Stimulated activated CD8-positive, alpha-beta memory T cell treated with anti-CD3 and anti-CD28 coated beads, Interleukin-7, amount 100 ng/mL, for 24 hours (primary cell): ENCODE data around the gene DUSP10.
A peak's percentile ranks its signal among the peaks of the same experiment; 100 is the strongest.

ENCODE experiments used
- DNase-seq: peaks from one replicate; pipeline ENCODE4 v3.0.0-alpha.2; 2020; ENCODE audit warnings: low read depth

DUSP10 gene

DNA sequence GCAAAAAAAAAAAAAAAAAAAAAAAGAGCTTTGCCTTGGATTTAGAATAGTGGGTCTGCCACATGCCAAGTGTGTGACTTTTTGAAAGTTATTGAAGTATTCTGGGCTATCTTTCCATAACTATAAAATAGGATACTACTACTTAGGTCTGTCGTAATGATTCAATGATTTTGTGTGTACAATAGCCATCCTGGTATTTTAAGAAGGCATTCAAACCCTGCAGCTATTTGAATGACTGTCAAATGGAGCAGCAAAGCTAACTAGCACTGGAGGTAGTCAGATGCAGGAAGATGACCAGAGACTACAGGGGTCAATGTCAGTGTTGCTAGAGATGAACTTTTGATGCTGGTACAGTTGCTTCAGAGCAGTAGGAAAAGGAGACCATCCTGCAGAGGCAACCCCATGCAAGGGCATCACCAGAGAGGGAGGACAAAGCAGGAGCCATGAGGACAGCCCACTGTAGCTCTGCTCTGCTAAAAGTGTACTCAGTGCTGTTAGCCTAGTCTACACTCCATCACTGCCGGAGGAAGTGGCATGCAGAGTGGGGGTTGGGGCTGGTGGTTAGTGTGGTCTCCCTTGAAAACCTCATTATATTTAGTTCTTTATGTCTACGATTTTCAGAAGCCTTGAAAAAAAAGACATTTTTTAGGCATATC is 29.0 kb downstream of the DUSP10 start:
- peak; percentile 65 for DNase-seq

DNA sequence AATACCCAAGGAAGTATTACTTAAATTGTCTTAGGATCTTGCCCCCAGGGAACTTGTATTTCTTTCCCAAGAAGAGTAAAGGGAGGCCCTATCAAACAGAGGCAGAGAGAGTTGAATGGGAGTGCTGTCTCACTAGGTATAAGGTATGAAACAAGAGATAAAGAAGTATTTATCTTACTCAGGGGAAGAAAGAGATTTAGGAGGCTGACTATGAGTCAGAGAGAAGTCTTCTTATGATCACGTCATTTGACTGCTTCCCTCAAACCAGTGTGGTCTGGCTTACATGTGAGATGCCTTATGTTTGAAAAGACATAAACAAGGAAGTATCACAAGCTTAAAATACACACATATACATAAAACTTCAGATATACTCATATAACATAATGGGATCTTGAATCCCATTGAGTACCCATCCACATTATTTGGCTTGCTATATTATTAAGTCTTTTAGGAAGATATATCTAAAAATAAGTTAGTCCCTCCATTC is 29.6 kb downstream of the DUSP10 start:
- no peak for DNase-seq

DNA sequence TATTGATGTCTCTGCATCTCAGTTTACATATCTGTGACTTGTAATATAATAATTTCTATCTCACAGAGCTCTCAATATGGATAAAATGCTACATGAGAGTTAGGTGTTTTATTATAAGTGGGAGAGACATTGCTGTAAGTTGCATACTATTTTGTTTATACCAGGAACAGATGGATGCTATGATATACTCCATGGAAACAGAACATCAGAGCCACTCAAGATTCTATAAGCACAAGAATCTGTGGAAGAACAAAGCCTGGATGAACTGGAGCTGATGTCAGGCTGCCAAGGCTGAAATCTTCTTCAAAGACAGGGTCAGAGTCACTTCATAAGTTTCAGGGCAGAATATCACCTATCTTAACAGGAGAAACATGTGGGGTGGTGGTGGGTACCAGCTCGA is 30.2 kb downstream of the DUSP10 start:
- DNase-seq, result no peak

DNA sequence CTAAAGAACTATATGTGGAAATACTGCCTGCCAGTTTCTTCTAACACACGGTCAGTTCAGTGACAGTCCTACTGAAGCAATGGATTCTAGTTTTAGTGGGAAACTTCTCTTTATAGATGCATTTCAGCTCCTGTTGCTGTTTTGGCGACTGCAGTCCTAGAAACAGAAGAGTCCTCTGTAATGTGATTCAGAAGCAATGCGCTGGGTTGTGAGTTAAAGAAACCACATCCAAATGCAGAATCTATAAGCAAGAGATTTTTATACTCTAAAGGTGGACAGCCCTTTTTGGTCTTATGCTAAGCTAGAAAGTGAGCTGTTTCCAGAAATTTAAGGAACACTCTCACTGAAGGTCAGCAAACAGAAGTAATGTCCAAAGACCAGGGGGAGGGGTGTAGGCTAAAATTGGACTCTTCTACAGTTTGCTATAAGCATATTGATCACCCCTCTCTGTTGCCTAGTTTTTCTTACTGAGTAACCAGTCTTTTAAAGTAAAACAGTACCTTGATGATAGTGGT is 30.8 kb downstream of the DUSP10 start:
- no peak for DNase-seq

- no peak for DNase-seq
Observed at GRCh38 chr1:221709854-221710253, 32.0 kb downstream of the DUSP10 start.

GRCh38 chr1:221708987-221709386 is 32.9 kb downstream of the DUSP10 start:
- no peak for DNase-seq

DNA sequence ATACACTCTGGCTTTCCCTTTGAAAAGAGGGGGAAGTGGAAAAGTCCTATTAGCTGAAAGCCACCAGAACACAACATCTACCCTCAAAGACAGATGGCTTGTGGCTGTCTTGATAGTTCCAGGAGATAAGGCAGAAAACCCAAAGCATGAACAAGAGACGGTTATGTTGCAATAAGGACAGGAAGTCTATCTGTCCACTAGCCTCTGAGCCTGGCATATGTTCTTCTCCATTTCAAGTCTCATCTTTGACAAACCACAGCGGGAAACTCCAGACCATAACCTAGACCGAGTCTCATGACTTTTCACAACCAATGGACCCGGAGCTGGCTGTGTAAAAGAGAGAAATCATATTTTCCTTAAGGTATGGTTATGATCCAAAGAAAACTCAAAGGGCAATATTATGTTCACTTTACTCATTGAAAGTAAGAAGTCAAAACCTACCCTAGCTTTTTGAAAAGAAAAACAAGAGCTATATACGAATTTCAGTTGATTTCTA is 33.8 kb downstream of the DUSP10 start:
- DNase-seq, result no peak

- DNase-seq, result no peak
Observed at GRCh38 chr1:221706876-221707582, 34.9 kb downstream of the DUSP10 start.

DNA sequence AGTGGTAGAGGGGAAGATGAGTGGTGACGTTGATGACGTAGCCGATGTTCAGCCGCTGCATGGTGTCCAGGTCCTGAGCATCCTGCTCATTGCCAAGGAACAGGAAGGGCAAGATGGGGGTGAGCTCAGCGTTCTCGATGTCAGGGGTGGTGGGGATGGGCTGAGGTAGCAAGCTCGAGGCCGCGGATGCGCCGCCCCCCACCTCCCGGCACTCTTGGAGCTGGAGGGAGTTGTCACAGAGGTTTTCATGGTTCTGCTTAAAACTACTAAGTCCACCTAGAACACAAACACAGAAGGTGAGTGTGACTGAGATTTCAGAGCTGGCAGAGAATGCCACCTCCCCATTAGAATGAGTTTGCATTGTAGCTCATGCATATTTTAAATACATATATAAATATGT is 35.7 kb downstream of the DUSP10 start:
- no peak for DNase-seq

DNA sequence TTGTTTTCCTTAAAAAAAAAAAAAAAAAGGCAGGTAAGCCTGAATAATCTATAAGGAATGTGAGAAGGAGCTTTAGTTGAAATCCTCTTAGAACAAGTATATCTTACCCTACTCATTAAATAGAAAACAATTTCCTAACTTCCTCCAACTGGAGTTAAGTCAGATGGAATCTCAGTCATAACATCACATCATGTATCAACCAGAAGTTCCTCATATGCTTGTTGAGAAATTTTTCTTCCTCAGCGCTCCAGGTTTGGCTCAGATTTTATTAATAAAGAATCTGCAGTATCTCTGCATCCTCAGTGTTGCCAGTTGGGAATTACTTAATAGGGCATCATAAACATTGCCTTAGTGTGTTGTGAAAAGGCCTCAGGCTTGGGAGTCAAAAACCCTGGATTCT is 37.6 kb downstream of the DUSP10 start:
- DNase-seq, result no peak

DNA sequence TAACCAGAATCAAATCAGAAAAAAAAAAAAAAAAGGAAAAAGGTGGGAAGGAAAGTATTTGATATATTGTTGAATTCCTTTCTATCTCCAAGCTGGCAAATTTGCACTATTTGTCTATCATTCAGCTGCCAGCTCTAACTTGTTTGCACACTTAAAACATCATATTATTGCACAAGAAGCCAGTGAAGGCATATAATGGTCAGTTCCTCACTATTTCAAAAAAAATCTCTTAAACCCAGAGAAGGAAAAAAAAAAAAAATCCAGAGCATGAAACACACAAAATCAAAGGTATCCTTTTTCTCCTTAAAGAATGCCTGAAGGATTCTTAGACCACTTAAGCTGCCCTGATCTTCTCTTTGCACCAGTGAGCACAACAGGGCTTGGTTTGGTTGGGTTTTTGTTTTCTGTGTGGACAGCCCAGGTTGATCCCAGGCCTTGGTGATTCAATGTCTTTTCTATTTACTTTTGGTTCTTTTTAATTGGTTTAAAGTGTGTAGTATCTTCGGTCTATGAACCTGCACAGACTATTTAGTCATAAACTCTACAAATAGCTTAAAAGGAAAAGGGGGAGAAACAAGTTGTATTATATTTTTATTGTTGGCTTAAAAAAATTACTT is 40.2 kb downstream of the DUSP10 start:
- DNase-seq, result no peak

GRCh38 chr1:221700948-221701347 is 40.9 kb downstream of the DUSP10 start:
- no peak for DNase-seq

DNA sequence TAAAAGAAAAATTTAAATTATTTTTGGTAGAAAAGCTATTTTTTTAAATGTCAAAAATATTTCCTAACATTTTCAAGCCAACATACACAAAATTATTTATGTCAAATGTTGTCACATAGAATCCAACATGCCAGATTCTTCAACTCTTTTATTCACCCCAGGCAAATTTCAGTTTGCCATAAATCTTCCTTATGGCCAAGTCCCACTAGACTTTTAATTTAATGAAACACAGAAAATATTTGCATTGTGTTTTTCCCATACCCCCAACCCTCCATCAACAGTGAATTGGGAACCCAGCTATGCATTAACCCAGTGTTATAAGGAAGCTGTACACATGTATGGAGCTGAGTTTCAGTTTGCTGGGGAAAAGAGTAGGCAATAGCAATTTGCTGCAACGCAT is 41.4 kb downstream of the DUSP10 start:
- no peak for DNase-seq

- no peak for DNase-seq
Observed at GRCh38 chr1:221699978-221700519, 41.8 kb downstream of the DUSP10 start.

GRCh38 chr1:221699577-221699976 is 42.3 kb downstream of the DUSP10 start:
- DNase-seq, result no peak

DNA sequence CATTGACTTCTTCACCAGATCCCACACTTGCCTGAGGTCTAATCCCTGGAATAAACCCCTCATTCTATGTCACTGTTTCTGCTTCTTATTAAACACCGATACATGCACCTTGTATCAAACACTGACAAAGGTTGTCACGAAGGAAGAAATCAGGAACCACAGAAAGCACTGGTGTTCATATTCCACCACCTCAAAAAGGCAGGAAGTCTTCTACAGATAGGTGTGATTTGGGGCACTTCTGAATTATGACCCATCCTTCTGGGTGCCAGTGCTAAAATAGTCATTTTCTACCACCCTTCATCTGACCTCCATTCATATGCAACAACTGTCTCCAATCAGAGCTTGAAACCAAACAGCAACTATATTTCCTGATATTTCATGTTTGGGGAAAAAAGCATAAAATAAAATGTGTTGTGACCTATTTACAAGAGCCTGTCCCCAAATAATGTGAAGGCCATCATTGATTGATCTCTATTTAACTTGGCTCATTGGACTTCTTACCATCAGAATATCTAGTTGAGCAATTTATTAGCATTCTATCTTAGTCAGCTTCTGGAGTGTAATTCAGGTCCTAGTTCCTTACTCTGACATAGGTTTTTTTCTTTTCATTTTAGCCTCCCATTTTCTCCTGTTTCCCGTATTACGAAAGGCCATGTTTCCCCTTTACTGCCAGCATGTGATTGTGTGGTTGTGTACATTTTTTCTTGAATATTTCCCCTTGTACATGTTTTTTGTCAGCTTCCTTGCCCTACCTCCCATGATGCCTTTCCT is 43.1 kb downstream of the DUSP10 start:
- DNase-seq, result no peak

DNA sequence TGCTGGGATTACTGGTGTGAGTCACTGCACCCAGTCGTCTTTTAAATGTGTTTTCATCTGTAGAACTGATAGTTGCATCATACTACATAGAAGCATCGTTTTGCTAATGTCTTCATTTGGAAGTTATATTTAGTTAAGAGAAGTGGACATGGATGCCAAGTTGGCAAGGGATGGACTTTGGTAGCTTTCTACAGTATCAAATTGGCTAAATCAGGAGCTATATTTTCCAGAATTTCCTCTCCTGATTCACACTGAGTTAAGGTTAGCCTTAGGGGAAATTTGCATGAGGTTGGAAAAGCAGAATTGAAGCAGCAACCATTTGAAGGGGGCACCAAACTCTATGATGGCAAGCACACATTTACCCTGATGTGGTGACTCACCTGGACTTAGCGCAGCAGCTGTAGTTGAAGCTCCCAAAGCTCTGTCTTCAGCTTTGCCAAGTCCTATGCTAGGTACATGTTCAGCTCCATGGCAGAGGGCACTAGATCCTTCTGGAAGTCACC is 43.9 kb downstream of the DUSP10 start:
- no peak for DNase-seq

DNA sequence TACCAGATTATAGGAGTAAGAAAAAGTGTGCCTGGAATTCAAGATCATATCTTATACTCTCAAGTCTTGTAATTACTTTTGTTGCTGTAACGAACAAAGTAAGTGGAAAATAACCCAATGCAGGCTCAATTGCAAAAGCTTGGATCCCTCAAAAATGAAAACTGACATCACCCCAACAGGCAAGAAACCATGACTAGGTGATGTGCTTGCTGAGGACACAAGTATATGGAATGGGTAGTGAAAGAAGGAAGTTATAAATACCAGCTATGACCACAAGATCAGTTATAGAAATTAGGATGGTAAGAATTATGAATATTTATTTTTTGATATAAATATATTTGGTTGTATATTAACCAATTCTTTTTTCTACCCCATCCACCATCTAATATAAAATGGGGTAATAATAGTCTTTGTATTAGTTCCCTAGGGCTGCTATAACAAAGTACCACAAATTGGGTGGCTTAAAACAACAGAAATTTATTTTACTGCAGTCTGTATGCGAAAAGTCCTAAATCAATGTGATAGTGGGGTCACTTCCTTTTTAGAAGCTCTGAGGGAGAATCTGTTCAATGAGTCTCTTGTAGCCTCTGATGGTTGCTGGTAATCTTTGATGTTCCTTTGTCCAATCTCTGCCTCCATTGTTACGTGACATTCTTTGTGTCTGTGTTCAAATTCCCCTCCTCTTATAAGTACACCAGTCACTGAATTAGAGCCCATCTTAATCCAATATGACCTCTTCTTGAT is 45.0 kb downstream of the DUSP10 start:
- DNase-seq, result no peak

DNA sequence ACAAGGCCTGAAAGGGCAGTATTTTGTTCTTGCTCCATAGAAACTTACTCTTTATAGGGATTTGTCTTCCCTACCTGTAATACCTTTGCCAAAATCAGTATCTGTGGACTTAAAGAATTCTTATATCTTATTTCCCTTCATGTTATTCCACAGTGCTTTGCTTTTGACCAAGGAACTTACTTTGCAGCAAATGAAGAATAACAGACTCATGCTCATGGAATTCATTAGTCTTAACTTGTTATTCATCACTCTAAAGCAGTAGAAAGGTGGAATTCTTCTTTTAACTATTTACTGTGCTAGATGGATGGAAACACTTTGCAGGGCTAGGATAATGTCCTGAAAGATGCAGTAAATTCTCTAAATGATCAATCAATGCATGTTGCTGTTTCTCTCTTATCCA is 45.9 kb downstream of the DUSP10 start:
- DNase-seq, result no peak

DNA sequence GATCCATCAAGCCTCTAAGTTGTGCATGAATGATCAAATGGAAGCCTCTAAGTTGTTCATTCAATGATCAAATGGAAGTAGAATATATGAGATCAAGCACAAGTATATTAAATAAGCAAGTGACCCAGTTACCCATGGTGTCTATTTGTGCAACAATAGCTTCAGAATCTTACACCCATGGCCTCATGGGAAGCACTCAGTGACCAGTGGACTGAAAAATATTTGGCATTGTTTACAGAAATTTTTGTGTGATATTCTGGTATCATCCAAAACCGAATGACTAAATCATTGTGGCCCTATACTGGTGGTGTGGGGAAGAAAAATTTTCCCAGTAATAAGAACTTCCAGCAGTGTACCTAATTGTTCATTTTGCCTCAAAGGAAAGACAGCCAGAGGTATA is 46.6 kb downstream of the DUSP10 start:
- DNase-seq, result no peak

- DNase-seq, result no peak
Observed at GRCh38 chr1:221694109-221694508, 47.8 kb downstream of the DUSP10 start.
